ENCODE results near the gene ZBTB4. TPM values are rescaled to one million over a fixed set of nuclear protein-coding genes. Genes with fewer than 3 reads are reported as not detected.

ZBTB4 gene
- total RNA-seq, 1 experiment from 2014 or later = 14.4 TPM

- H3K27me3 Mint-ChIP-seq (ENCODE audit: low read depth) = no peaks in the 10 kb centered on the region
- no peak overlapping the region for H3K9ac ChIP-seq (ENCODE audit: extremely low read depth, insufficient read length, low read length)
- H3K79me2 ChIP-seq (ENCODE audit: insufficient read depth, low read length) = no peaks in the 10 kb centered on the region
- no peak overlapping the region for H3K4ac ChIP-seq (ENCODE audit: low read depth, low read length)
- no peak overlapping the region for H4K91ac ChIP-seq (ENCODE audit: insufficient read length, low read depth, low read length)
- H4K20me1 ChIP-seq (ENCODE audit: control insufficient read depth, insufficient read depth, insufficient read length) = peaks cover 2% of the 10 kb centered on the region
- H3K9me3 ChIP-seq (ENCODE audit: control insufficient read depth, low read depth, low read length) = no peaks in the 10 kb centered on the region
- H3K18ac ChIP-seq (ENCODE audit: insufficient read length, low read depth, low read length) = no peak overlapping the region
- H3K27ac Mint-ChIP-seq = no peak overlapping the region; a peak in 2 of 7 replicates
- H2BK15ac ChIP-seq (ENCODE audit: low read depth, low read length) = no peak overlapping the region
- no peak overlapping the region for H3K56ac ChIP-seq (ENCODE audit: insufficient read length, low read depth, low read length)
- DNase-seq = no peak
- H3K9me3 Mint-ChIP-seq = no peaks in the 10 kb centered on the region
- TF ChIP-seq, protein P1, sequence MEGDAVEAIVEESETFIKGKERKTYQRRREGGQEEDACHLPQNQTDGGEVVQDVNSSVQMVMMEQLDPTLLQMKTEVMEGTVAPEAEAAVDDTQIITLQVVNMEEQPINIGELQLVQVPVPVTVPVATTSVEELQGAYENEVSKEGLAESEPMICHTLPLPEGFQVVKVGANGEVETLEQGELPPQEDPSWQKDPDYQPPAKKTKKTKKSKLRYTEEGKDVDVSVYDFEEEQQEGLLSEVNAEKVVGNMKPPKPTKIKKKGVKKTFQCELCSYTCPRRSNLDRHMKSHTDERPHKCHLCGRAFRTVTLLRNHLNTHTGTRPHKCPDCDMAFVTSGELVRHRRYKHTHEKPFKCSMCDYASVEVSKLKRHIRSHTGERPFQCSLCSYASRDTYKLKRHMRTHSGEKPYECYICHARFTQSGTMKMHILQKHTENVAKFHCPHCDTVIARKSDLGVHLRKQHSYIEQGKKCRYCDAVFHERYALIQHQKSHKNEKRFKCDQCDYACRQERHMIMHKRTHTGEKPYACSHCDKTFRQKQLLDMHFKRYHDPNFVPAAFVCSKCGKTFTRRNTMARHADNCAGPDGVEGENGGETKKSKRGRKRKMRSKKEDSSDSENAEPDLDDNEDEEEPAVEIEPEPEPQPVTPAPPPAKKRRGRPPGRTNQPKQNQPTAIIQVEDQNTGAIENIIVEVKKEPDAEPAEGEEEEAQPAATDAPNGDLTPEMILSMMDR (conservative IDR thresholded peaks at IDR 0.05) = no peak
- no peak overlapping the region for H3K4me3 Mint-ChIP-seq
- no peak overlapping the region for H2AK5ac ChIP-seq (ENCODE audit: insufficient read length, low read length)
- WGBS (ENCODE audit: extremely low coverage, insufficient read length, low lambda C conversion rate) = no CpG with 5 or more reads among the region's 11 CpGs
- H3K36me3 Mint-ChIP-seq (ENCODE audit: insufficient read depth in 1 of 3, low read depth in 3 of 3) = peaks cover 2 to 15% (median 13%) of the 10 kb centered on the region in 3 experiments; a peak in 4 of 7 replicates
- no peak overlapping the region for H4K5ac ChIP-seq (ENCODE audit: insufficient read length, low read depth, low read length)
- no peak overlapping the region for H3T11ph ChIP-seq (ENCODE audit: low read length)
- no peak overlapping the region for H3K23ac ChIP-seq (ENCODE audit: insufficient read length, low read depth, low read length)
- H3K27me3 ChIP-seq (ENCODE audit: insufficient read depth, low read length) = no peaks in the 10 kb centered on the region
- no peak overlapping the region for H2BK5ac ChIP-seq (ENCODE audit: insufficient read length, low read length)
- H3K4me1 ChIP-seq (ENCODE audit: insufficient read depth, low read length) = no peaks in the 10 kb centered on the region; the same call in 1 of the 2 replicates
- H2BK20ac ChIP-seq (ENCODE audit: low read depth, low read length, poor library complexity, severe bottlenecking) = no peak overlapping the region
- H2BK12ac ChIP-seq (ENCODE audit: insufficient read length, low read depth, low read length) = no peak overlapping the region
- H3K23me2 ChIP-seq (ENCODE audit: insufficient read length, low read depth, low read length, poor library complexity, severe bottlenecking) = no peaks in the 10 kb centered on the region
- H2AFZ ChIP-seq (ENCODE audit: low read length) = no peak overlapping the region
- no peak overlapping the region for H4K8ac ChIP-seq (replicated peaks; ENCODE audit: insufficient read length, low read depth, low read length)
- H3K14ac ChIP-seq (ENCODE audit: insufficient read depth, low read length) = no peak overlapping the region
- H2BK120ac ChIP-seq (ENCODE audit: low read depth, low read length, poor library complexity, severe bottlenecking) = no peak overlapping the region
- H3K4me2 ChIP-seq (ENCODE audit: insufficient read depth, insufficient read length, low read length) = no peak overlapping the region
- H3K79me1 ChIP-seq (ENCODE audit: insufficient read depth, low read depth, low read length, poor library complexity, severe bottlenecking) = no peaks in the 10 kb centered on the region
- no peak overlapping the region for H3K27ac ChIP-seq (ENCODE audit: insufficient read length, low read depth, low read length)
- no peaks in the 10 kb centered on the region; a peak in 1 of 4 replicates for H3K4me1 Mint-ChIP-seq
Observed at GRCh38 chr17:7468290-7468689, 11.1 kb downstream of the ZBTB4 start.
